Activated CD4-positive, CD25-positive, alpha-beta regulatory T cell treated with anti-CD3 and anti-CD28 coated beads, Interleukin-2, amount 50 U/mL, for 16 hours (primary cell): ENCODE results near the gene NPIPB13.
"Not testable (repeated sequence)": the region's sequence is repeated elsewhere in the genome, so short reads cannot be mapped to it uniquely, and the experiment has no call there.

Source experiments
- DNase-seq: peaks from one replicate; pipeline ENCODE4 v3.0.0-alpha.2; 2020; ENCODE audit warnings: low read depth, low spot score

Gene NPIPB13

GRCh38 chr16:30248379-30248778 lies at the start of gene NPIPB13:
Gene NPIPB13, minus strand, starts transcription at chr16:30248479. Its CDS starts 2,906 bp downstream, at chr16:30245573.
- DNase-seq: not testable (repeated sequence)

- DNase-seq: not testable (repeated sequence)
These were observed 34.1 kb upstream of the NPIPB13 start for GRCh38 chr16:30282357-30282756.

- not testable (repeated sequence) for DNase-seq
These were observed 30.2 kb upstream of the NPIPB13 start for GRCh38 chr16:30278523-30278922.

GRCh38 chr16:30217082-30217481 lies 31.2 kb downstream of the NPIPB13 start:
- DNase-seq: not testable (repeated sequence)

GRCh38 chr16:30211414-30211813 lies 36.9 kb downstream of the NPIPB13 start:
- not testable (repeated sequence) for DNase-seq

- not testable (repeated sequence) for DNase-seq
These were observed 39.2 kb downstream of the NPIPB13 start for GRCh38 chr16:30209032-30209431.

- DNase-seq: not testable (repeated sequence)
These were observed 41.1 kb downstream of the NPIPB13 start for GRCh38 chr16:30207063-30207704.

GRCh38 chr16:30206252-30206651 lies 42.0 kb downstream of the NPIPB13 start:
- not testable (repeated sequence) for DNase-seq

- not testable (repeated sequence) for DNase-seq
These were observed 42.6 kb downstream of the NPIPB13 start for GRCh38 chr16:30205541-30206236.

- not testable (repeated sequence) for DNase-seq
These were observed 48.5 kb downstream of the NPIPB13 start for GRCh38 chr16:30199608-30200343.

- DNase-seq: not testable (repeated sequence)
These were observed 49.2 kb downstream of the NPIPB13 start, which contains the start of gene SULT1A3 for GRCh38 chr16:30199049-30199448. Gene SULT1A3, plus strand, starts transcription at chr16:30199255. Its CDS starts 1,474 bp downstream, at chr16:30200729.
